Fibroblast of mammary gland (primary cell): ENCODE measurements around the gene NISCH.

ENCODE experiments used
- DNase-seq: peaks from one replicate; pipeline ENCODE4 v3.0.0-alpha.2; 2010; ENCODE audit warnings: low read depth
- H3K4me3 ChIP-seq: 2 replicates; pipeline ENCODE4 v1.5.1; 2011; ENCODE audit warnings: low read depth, mild to moderate bottlenecking, low read length, moderate library complexity; ENCODE audit not compliant: control insufficient read depth
- TF ChIP-seq, protein P1 (sequence below): conservative IDR thresholded peaks from 2 replicates; pipeline ENCODE4 v1.5.1; 2011; ENCODE audit warnings: low read depth, low read length, inconsistent platforms; ENCODE audit not compliant: control insufficient read depth, insufficient read depth

NISCH gene

DNA sequence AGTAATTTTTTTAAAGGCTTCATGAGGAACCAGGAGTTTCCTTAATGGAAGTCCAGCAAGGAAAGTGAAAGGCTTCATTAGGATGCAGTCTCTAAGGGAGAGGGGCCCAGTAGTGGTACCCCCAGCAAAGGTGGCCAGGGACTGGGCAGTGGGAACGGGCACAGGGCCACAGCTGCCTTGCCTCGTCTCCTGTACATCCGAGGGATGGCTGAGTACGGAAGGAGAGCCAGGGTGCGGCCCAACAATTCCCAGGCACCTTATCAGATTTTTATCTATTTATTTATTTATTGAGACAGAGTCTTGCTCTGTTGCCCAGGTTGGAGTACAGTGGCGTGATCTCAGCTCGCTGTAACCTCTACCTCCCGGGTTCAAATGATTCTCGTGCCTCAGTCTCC is 25.0 kb upstream of the NISCH start:
- TF ChIP-seq, protein P1, sequence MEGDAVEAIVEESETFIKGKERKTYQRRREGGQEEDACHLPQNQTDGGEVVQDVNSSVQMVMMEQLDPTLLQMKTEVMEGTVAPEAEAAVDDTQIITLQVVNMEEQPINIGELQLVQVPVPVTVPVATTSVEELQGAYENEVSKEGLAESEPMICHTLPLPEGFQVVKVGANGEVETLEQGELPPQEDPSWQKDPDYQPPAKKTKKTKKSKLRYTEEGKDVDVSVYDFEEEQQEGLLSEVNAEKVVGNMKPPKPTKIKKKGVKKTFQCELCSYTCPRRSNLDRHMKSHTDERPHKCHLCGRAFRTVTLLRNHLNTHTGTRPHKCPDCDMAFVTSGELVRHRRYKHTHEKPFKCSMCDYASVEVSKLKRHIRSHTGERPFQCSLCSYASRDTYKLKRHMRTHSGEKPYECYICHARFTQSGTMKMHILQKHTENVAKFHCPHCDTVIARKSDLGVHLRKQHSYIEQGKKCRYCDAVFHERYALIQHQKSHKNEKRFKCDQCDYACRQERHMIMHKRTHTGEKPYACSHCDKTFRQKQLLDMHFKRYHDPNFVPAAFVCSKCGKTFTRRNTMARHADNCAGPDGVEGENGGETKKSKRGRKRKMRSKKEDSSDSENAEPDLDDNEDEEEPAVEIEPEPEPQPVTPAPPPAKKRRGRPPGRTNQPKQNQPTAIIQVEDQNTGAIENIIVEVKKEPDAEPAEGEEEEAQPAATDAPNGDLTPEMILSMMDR = no peak
- H3K4me3 ChIP-seq = no peak overlapping the region
- DNase-seq = no peak

DNA sequence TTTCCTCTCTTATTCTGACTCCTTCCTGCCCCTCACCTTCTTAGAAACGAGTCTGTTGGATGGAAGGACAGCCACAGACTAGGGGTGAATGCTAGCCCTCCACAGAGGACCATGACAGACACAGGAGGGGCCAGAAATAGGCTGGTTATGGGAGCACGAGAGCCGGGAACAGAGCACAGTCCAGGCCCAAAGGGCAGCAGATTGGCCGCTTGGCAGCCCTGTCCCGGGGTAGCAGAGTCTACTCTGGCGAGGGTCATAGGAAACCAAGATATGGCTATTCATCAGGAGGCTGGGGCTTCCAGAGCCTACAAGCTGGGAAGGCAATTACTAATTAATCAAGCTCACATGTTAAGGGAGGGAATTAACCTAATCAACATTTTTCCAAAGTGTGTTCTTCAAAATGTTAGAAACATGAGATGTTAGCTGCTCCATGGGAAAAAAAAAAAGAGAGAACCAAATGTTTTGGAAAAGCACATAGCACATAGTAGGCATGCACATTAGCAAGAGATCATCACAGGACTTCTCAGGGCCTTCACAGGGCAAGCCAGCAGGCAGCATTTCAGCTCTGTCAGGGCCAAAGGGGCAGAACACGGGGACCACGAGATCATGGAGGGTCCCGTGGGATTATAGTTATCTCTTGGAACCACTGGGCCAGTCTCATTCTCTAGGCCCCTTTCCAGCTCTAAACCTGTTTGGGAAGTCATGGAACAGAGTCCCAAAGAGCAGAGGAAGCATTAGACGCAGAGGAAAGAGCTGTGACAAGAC is 23.8 kb upstream of the NISCH start:
- no peak overlapping the region for H3K4me3 ChIP-seq
- TF ChIP-seq, protein P1 = no peak
- DNase-seq = no peak

DNA sequence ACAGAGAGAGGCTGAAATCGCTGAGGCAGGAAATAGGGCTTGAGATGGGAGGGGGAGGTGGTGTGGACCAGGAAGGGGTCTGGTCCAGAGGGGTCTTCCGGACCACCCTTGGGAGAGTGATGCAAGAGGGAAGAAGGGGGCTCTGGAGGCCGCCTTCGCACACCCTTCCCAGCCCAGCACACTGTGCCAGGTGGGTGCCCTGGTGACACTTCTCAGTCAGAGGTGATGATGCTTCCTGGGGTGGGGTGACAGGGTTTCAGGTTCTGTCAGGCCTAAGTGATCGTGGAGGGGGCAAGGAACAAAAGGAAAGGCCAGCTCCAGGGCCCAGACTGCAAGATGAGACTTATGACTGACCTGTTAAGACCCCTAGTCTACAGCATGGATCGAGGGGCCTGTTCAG is 23.2 kb upstream of the NISCH start:
- H3K4me3 ChIP-seq = no peak overlapping the region
- TF ChIP-seq, protein P1 = no peak
- DNase-seq = no peak

DNA sequence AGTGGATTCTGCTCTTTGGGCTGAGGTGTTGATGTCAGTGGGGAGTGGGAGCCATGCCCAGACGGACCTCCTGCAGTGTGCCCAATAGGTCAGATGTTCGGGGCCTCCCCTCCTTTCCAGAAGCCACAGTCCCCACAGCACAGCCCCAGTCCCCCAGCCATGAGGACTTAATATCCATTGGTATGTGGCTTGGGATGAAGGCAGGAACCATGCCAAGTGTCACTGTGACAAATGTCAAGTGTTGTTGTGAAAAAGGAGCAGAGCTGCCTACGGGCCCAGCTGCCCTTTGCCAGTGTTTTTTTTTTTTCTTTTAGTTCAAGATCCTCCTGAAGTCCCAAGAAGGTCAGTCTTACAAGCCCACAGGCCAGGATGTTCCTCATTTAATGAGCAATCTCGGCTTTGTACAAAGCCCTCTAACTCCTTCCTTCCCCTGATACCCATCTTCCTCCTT is 22.7 kb upstream of the NISCH start:
- TF ChIP-seq, protein P1 = no peak
- DNase-seq = no peak
- H3K4me3 ChIP-seq = no peak overlapping the region

DNA sequence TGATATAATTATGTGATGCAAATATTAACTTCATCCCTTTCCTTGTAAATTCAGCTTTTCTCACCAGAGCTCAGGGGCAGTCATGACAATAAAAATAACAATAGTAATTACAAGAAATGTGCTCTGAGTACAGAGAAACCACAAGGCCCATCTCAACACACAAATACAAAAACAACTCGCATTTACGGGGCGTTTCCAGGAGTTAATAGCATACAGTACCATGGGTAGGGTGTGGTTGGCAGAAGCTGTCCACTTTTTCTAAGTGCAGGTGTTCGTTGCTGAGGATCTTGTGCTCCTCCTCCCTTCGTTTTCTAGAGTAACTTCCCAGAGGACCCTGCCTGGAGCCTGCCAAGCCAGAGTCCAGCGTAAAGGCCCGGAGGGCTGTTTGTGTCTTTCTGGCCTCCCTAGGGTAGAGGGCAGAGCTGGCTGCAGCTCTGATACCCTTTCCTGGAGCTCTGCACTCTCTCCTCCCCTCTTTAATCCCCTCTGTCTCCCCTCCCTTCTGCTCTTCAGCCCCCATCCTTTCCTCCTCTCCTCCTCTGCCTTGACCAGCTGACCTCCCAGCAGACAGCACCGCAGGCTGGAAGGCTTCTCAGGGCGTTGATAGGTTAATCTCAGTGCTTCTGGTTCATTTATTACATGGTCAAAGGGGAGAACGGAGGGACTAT is 21.9 kb upstream of the NISCH start:
- DNase-seq = no peak

DNA sequence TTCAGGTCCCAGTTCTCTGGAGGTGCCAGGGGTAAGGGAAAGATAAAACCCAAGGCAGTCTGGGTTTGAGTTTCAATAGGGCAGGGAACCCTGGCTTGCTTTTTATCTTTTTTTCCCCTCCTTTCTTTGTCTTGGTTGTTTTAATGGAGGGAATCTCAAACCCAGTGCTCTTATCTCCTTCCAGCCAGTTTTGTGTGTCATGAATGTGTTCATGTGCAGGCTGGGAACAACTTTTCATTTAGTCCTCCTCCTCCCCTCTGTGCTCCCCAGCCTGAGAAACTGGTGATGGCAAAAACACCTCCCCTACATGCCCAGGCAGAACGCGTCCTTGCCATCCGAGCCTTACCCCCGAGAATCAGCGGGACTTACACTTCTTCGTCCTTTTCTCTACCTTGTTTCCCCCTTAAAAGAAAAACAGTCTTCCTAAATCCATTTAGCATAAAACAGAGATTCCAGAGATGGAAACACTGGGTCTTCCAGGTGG is 21.4 kb upstream of the NISCH start:
- DNase-seq = no peak
- TF ChIP-seq, protein P1 = no peak
- no peak overlapping the region for H3K4me3 ChIP-seq

More for the DNA sequence above, 21.9 kb upstream of the NISCH start:
- no peak overlapping the region for H3K4me3 ChIP-seq
- TF ChIP-seq, protein P1 = no peak
